Naive thymus-derived CD8-positive, alpha-beta T cell (primary cell): ENCODE data around the gene DUSP11. TPM values are rescaled to one million over a fixed set of nuclear protein-coding genes. Genes with fewer than 3 reads are reported as not detected.

ENCODE experiments used
- ATAC-seq, 2 donors: fragments of 150-1000 bp; cut with Tn5 transposase in 1 of 2; sonication (Bioruptor Pico), chemical (Tn5 transposase) in 1 of 2; 1 replicate in 1 of 2; 2 replicates in 1 of 2; pipeline ENCODE4 v1.10.0; 2021; ENCODE audit warnings: mild to moderate bottlenecking in 2 of 2, moderate library complexity in 2 of 2
- POLR2A ChIA-PET: fragments of 350-600 bp; sonication (Branson Sonifier 250); formaldehyde crosslinking; loops from one replicate; lab custom pipeline; 2021; ENCODE audit warnings: antibody characterized with exemption; lab: Charles Lee
- DNase-seq, 10 donors: peaks; one replicate each; pipeline versions ENCODE4 v3.0.0 to v3.0.0-alpha.2; 2020 to 2022
- H3K27ac Mint-ChIP-seq, 10 donors: one replicate each; pipeline ENCODE4 v1.8.0; 2020 to 2022; ENCODE audit warnings: mild to moderate bottlenecking in 10 of 10, mixed read lengths in 10 of 10, moderate library complexity in 4 of 10, inconsistent platforms in 1 of 10
- H3K27me3 Mint-ChIP-seq, 5 donors: one replicate each; pipeline ENCODE4 v1.8.0; 2021 to 2022; ENCODE audit warnings: mixed read lengths in 5 of 5
- H3K36me3 Mint-ChIP-seq, 3 donors: one replicate each; pipeline ENCODE4 v1.8.0; 2020 to 2022; ENCODE audit warnings: mixed read lengths in 3 of 3, mild to moderate bottlenecking in 2 of 3, inconsistent platforms in 1 of 3
- H3K4me1 Mint-ChIP-seq, 4 donors: one replicate each; pipeline ENCODE4 v1.8.0; 2021 to 2022; ENCODE audit warnings: mixed read lengths in 4 of 4
- H3K4me3 Mint-ChIP-seq, 10 donors: one replicate each; pipeline ENCODE4 v1.8.0; 2020 to 2022; ENCODE audit warnings: mild to moderate bottlenecking in 10 of 10, mixed read lengths in 10 of 10, moderate library complexity in 6 of 10, inconsistent platforms in 1 of 10
- H3K9me3 Mint-ChIP-seq, 9 donors: one replicate each; pipeline ENCODE4 v1.8.0; 2020 to 2022; ENCODE audit warnings: mixed read lengths in 9 of 9, mild to moderate bottlenecking in 3 of 9, inconsistent platforms in 1 of 9, moderate library complexity in 1 of 9
- polyA plus RNA-seq, 3 donors: library from polyadenylated mRNA; unstranded; fragments of 300-500 nt; fragmentation: Illumina TruSeq; gene quantifications; one replicate each; pipeline ENCODE4 v1.2.3, GENCODE V29; 2021
- total RNA-seq, 8 experiments: library from RNA in 2 of 8; stranded (reverse) in 2 of 8; gene quantifications; one replicate each; pipeline ENCODE4 v1.2.3 and lab custom pipeline; 2021 to 2026

The DUSP11 gene
- total RNA-seq (10 to 100 TPM; 48.1 to 48.4 TPM), polyA plus RNA-seq (10 to 100 TPM; 40.2 to 49.6 (median 49.0) TPM), total RNA-seq (lab: John Stamatoyannopoulos, UW) (34.0 to 60.5 (median 44.1) reads per million in 6 experiments)

DNA sequence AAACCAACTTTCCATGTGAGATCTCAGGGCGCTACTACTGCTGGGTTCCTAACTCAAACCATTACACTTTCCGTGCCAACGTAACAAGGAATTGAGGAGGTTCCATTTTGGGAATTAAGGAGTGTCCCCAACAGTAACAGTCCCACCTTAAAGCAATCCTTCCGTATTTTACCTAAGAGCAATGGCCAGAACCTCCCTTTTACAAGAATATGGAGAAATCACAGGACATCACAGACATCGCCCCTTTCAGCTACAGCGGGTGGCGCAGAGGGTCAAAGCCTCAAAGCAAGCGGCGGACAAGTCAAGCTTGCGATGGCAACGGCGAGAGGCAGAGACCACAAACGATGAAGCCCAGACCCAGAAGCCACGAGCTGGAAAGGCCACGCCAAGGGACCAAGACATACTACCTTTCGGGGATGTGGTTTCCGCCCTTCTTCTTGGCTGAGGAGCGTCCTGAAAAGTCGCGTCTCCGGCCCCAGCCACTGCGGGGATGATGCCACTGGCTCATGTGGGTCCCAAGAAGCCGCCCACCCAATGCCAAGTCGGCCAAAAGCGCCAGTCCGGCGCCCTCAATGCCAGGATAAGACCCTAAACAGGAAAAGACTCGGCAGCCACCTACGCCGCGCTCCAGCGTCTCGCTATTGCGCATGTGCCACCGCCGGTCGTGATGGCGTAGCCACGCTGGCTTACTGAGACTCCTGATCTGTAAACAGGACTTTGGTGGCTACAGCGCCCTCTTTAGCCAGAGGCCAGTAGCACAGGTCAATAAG is at the start of gene DUSP11:
DUSP11 (minus strand) TSS at position 637 of the 770 bp plus-strand sequence; CDS start at position 508, 129 bp downstream.
- peaks cover 0 to 2% (median 0%) of the 10 kb centered on the region in 9 donors for H3K9me3 Mint-ChIP-seq
- peak within 1 kb of the TSS; percentile 91 to 100 (median 99) for H3K4me3 Mint-ChIP-seq
- H3K4me1 Mint-ChIP-seq, result peaks cover 6 to 47% (median 31%) of the 10 kb centered on the region in 4 donors
- peak within 1 kb of the TSS; percentile 96 to 99 (median 99) for H3K27ac Mint-ChIP-seq
- peaks cover 0 to 29% (median 14%) of the 10 kb centered on the region in 3 donors for H3K36me3 Mint-ChIP-seq
- DNase-seq, result peak; percentile 92 to 99 (median 96)
- peaks cover 0 to 8% (median 2%) of the 10 kb centered on the region in 5 donors for H3K27me3 Mint-ChIP-seq
- peak; percentile 97 to 98 for ATAC-seq
- POLR2A ChIA-PET, result interaction anchor here (0.7 to 1.2 kb wide), 4 partner anchors 10 to 49 kb away, joined by 3 to 6 read pairs (median 4); partner anchors contain the start of gene TPRKB

DNA sequence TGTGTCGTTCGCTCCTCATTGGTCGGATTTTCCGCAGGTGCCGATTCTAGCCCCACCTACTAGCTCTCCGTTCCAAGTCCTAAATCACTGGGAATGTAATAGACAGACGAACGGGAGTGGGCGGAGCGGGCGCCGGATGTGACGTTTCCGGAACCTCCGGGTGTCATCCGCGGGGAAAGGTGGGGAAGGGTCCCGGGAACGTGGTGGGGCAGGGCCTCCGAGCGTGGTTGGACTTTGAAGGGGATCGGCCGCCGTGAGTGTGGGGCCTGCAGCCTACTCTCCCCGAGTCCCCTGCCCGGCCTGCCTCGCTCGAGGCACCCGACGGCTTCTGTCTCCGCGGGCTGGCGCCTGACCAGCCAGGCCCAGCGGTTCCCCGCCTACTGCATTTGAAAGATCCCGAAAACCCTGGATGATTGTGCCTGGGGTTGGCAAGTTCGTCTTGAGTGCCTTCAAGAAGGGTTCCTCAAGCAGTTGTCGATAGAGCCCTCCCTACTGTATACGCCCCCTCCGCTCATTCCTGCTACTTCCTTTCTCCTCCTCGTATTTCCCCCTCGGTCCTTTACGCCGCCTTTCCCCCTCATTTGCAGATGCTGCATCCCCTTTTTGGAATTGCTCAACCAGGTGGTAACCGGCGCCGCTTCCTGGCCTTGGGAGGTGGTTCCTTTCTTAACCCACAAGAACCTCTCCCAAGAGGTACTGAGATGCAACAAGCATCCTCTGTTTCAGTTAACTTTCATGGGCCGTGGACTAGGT is 49.1 kb upstream of the DUSP11 start, which contains the start of gene STAMBP:
STAMBP (plus strand) TSS at position 144 of the 753 bp plus-strand sequence. CDS start 1,896 bp downstream, outside the sequence.
- peak within 1 kb of the TSS; percentile 90 to 99 (median 96) for H3K4me3 Mint-ChIP-seq
- peaks cover 5 to 30% (median 15%) of the 10 kb centered on the region in 3 donors for H3K36me3 Mint-ChIP-seq
- DNase-seq, result peak; percentile 78 to 96 (median 88)
- peaks cover 37 to 60% (median 51%) of the 10 kb centered on the region in 4 donors for H3K4me1 Mint-ChIP-seq
- H3K9me3 Mint-ChIP-seq, result peaks cover 0 to 4% (median 0%) of the 10 kb centered on the region in 9 donors
- no peaks in the 10 kb centered on the region for H3K27me3 Mint-ChIP-seq
- peak within 1 kb of the TSS; percentile 93 to 99 (median 97) for H3K27ac Mint-ChIP-seq
- ATAC-seq, result peak; percentile 88 to 94
- POLR2A ChIA-PET, result interaction anchor here (0.7 to 1.4 kb wide), 12 partner anchors 49 to 701 kb away, joined by 3 to 10 read pairs (median 4); partner anchors contain the start of genes AUP1, DGUOK, DUSP11 and HTRA2

DNA sequence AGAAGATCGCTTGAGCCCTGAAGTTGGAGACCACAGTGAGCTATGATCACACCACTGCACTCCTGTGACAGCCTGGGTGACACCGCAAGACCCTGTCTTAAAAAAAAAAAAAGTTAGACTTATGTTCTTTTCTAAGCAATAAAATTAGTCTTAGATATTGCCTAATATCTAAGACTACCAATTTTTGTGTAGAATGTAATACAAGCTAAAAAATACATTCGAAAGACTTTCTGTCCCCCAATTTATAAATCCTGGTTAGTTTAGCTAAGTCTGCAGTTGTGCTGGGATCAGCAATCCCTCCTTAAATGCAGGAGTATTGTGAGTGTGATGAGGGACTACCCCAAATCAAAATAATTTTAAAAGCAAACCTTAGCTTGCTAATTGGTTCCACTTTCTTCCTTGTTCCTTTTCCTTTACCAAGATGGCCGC is 48.5 kb upstream of the DUSP11 start:
- Mint-ChIP-seq H3K9me3 (peaks cover 0 to 4% (median 0%) of the 10 kb centered on the region in 9 donors), H3K4me1 (peaks cover 37 to 57% (median 52%) of the 10 kb centered on the region in 4 donors), H3K27ac (peak overlapping the region; percentile 93 to 99 (median 97)), H3K27me3 (no peaks in the 10 kb centered on the region), H3K4me3 (peak overlapping the region; percentile 90 to 99 (median 96)), H3K36me3 (peaks cover 5 to 25% (median 15%) of the 10 kb centered on the region in 3 donors)
- DNase-seq (no peak), ATAC-seq (no peak)
- POLR2A ChIA-PET, result interaction anchor here (0.7 to 1.4 kb wide), 12 partner anchors 49 to 701 kb away, joined by 3 to 10 read pairs (median 4); partner anchors contain the start of genes AUP1, DGUOK, DUSP11 and HTRA2

DNA sequence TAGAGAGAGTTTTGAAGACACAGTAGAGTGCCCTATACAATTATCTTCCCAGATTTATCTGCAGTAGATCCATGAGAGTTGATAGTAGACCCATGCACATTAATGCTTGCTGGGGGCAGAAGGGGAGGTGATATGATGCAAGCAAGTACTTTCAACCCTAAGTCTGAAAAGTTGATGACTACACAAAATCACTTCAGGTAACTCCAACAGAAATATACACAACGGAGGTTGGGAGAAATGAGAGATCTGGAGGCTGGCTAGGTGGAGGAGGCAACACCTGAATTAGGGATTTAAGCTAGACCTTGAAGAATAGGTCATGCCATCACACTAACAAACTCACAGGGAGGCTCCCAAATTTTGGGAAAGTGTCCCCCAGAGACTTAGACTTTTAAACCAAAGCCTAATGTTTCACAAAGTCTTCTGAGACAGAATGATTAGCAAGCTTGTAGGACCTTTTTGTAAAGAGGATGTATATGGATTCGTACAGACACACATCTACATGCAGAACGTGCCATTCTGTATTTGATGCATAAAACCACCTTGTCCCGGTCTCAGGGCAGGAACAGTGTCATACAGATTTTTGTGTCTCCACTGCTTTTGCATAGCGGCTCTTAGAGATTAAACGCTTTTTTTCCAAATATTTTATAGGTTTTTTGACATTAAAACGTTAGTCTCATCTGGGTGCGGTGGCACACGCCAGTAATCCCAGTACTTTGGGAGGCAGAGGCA is 47.9 kb upstream of the DUSP11 start:
- H3K9me3 Mint-ChIP-seq, result peaks cover 0 to 4% (median 0%) of the 10 kb centered on the region in 9 donors
- POLR2A ChIA-PET, result interaction anchor here (0.7 to 1.4 kb wide), 12 partner anchors 48 to 627 kb away, joined by 3 to 10 read pairs (median 4); partner anchors contain the start of genes DGUOK, DUSP11, INO80B and MOB1A
- ATAC-seq (no peak), DNase-seq (no peak)
- peak overlapping the region; percentile 90 to 99 (median 96) for H3K4me3 Mint-ChIP-seq
- H3K27me3 Mint-ChIP-seq, result no peaks in the 10 kb centered on the region
- H3K27ac Mint-ChIP-seq, result peak overlapping the region in 9 of 10 donors; percentile 42 to 99 (median 93)
- H3K36me3 Mint-ChIP-seq, result peaks cover 5 to 21% (median 13%) of the 10 kb centered on the region in 3 donors
- peaks cover 37 to 53% (median 50%) of the 10 kb centered on the region in 4 donors for H3K4me1 Mint-ChIP-seq

DNA sequence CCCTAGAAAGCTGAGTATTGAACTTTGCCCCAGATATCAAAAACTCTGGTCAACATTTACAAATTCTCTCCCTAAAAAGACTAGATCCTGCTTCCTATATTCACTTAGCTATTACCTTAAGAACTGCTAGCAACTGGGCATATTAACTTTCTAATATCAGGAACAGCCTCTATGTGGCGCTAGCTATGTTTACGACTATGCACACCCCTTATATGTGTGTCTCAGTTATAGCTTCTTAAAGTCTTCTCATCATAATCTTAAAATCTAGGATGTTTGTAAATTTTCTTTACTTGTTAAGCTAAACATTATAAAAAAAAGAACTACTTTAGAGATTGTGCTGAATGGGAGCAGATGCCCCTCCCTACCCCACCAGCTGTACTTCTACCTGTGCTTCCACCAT is 47.1 kb upstream of the DUSP11 start:
- H3K27ac Mint-ChIP-seq, result peak overlapping the region in 4 of 10 donors; percentile 70 to 97 (median 82)
- H3K4me3 Mint-ChIP-seq, result peak overlapping the region in 8 of 10 donors; percentile 57 to 96 (median 86)
- POLR2A ChIA-PET, result interaction anchor here (1.2 kb wide), 1 partner anchor 372 kb away, joined by 3 read pairs; the partner anchor contains the start of gene MTHFD2
- ATAC-seq (no peak), DNase-seq (peak in 1 of 10 donors; percentile 13)
- H3K9me3 Mint-ChIP-seq, result no peaks in the 10 kb centered on the region
- H3K4me1 Mint-ChIP-seq, result peaks cover 32 to 48% (median 45%) of the 10 kb centered on the region in 4 donors
- no peaks in the 10 kb centered on the region for H3K27me3 Mint-ChIP-seq
- peaks cover 0 to 13% (median 5%) of the 10 kb centered on the region in 3 donors for H3K36me3 Mint-ChIP-seq

DNA sequence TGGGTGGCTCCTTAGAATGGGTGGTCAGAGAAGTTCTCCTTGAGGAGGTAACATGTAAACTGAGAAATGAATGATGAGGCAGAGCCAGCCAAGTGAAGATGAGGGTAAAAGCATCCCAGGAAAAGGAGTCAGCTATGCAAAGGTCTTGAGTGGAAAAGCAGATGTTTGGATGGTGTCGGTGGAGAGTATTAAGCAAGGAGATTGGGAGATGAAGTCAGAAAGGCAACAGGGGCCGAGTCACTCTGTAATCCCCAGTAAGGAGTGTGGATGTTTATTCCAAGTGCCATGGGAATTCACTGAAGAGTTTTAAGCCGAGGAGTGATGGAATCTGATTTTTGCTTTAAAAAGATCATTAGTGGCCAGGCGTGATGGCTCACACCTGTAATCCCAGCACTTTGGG is 45.5 kb upstream of the DUSP11 start:
- ATAC-seq, result no peak
- POLR2A ChIA-PET, result interaction anchor here (0.6 to 1.1 kb wide), 2 partner anchors 261 to 354 kb away, joined by 3 read pairs; no protein-coding TSS in a partner anchor

DNA sequence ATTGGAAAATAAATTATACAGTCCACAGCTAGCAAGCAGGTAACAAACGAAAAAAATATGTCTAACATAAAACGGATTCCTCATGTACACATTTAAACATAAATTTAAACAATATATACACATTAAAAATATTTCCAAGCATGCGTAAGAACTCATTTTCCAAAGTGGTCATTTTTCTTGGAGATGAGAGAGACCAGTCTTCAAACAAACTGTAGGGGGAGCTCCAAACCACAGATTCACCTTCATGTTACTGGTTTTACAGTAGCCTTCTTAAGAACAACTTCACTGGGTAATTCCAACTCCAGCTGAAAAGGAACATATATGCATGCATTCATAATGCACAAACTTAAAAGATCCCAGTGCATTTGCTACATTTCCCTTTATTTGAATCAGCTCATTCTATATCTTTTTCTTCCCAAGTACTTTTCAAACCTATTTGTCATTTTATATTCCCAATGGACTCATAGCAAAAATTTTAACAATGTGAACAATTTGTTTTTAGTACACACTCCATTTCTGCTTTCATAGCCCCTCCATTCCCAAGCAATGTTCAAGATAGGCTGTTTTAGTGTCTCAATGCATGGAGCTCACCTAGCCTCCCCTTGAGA is 44.1 kb upstream of the DUSP11 start:
- Mint-ChIP-seq H3K4me3 (no peak overlapping the region), H3K4me1 (peaks cover 16 to 25% (median 21%) of the 10 kb centered on the region in 4 donors), H3K9me3 (no peaks in the 10 kb centered on the region), H3K27me3 (peaks cover 0 to 2% (median 0%) of the 10 kb centered on the region in 5 donors), H3K27ac (no peak overlapping the region), H3K36me3 (no peaks in the 10 kb centered on the region)
- POLR2A ChIA-PET, result interaction anchor here (1.1 to 1.6 kb wide), 2 partner anchors 324 to 356 kb away, joined by 3 to 4 read pairs; partner anchors contain the start of gene BOLA3
- DNase-seq (peak in 7 of 10 donors; percentile 33 to 72 (median 63)), ATAC-seq (peak in 1 of 2 donors; percentile 37)

More for the DNA sequence above, 45.5 kb upstream of the DUSP11 start:
- peaks cover 0 to 2% (median 0%) of the 10 kb centered on the region in 5 donors for H3K27me3 Mint-ChIP-seq
- peak overlapping the region in 2 of 10 donors; percentile 2 to 3 for H3K4me3 Mint-ChIP-seq
- no peaks in the 10 kb centered on the region for H3K36me3 Mint-ChIP-seq
- peak overlapping the region in 3 of 10 donors; percentile 15 to 71 (median 40) for H3K27ac Mint-ChIP-seq
- DNase-seq, result no peak
- peaks cover 26 to 38% (median 35%) of the 10 kb centered on the region in 4 donors for H3K4me1 Mint-ChIP-seq
- H3K9me3 Mint-ChIP-seq, result no peaks in the 10 kb centered on the region

DNA sequence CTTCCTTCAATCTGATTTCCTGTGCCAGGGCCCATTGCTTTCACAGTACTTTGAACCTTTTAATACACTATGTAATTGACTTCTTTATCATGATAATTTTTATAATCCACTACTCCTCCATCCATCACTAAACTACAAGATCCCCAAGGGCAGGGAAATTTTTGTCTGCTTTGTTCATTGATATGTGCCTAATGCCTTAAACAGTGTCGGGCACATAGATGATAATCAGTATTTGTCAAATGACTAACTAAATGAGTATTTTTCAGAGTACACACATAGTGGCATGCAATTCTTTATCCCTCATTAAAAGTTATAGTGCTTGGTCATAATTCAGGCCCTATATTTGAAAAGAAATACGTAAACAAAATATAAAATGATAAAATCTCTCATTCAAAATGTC is 43.5 kb upstream of the DUSP11 start:
- no peaks in the 10 kb centered on the region for H3K36me3 Mint-ChIP-seq
- no peaks in the 10 kb centered on the region for H3K9me3 Mint-ChIP-seq
- no peak overlapping the region for H3K4me3 Mint-ChIP-seq
- ATAC-seq, result no peak
- peaks cover 0 to 2% (median 0%) of the 10 kb centered on the region in 5 donors for H3K27me3 Mint-ChIP-seq
- H3K27ac Mint-ChIP-seq, result peak overlapping the region in 2 of 10 donors; percentile 44 to 61
- H3K4me1 Mint-ChIP-seq, result peaks cover 12 to 21% (median 15%) of the 10 kb centered on the region in 4 donors
- no peak for DNase-seq
- POLR2A ChIA-PET, result interaction anchor here (1.6 kb wide), 1 partner anchor 325 kb away, joined by 4 read pairs; the partner anchor contains the start of gene BOLA3

DNA sequence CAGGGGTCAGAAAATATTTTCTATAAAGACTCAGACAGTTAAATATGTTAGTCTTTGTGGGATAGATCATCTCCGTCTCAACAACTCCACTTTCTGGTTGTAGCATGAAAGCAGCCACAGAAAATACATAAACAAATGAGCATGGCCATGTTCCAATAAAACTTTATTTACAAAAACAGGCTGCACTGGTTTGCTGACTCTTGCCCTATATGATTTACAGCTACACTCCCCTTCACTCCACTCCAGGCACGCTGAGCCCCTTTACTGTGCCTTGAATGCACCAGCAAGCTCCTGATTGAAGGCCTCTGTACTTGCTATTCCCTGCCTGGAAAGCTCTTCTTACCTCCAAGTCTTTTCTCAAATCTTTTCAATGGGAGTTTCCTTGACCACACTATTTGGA is 43.1 kb upstream of the DUSP11 start:
- ATAC-seq, result no peak
- Mint-ChIP-seq H3K4me1 (peaks cover 11 to 18% (median 13%) of the 10 kb centered on the region in 4 donors), H3K27me3 (peaks cover 0 to 2% (median 0%) of the 10 kb centered on the region in 5 donors), H3K27ac (peak overlapping the region in 2 of 10 donors; percentile 44 to 61), H3K4me3 (no peak overlapping the region), H3K36me3 (no peaks in the 10 kb centered on the region), H3K9me3 (no peaks in the 10 kb centered on the region)
- POLR2A ChIA-PET, result interaction anchor here (0.6 kb wide), 1 partner anchor 356 kb away, joined by 3 read pairs; no protein-coding TSS in a partner anchor
- no peak for DNase-seq

DNA sequence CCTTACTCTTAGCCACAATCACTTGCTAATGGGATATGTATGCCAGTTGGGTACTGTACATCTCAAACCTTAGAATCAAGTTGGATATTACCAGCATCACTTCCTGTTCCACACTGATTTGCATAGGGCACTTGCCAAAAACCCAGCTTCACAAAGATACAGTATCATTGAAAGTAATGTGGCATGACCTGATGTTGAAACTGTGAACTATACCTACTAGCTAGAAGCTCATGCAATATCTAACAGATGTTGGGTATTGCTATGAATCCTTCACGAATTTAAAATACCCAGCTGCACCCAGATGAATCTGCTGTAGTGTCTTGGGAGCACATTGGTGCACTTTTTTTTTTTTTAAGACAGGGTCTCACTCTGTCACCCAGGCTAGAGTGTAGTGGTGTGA is 42.4 kb upstream of the DUSP11 start:
- DNase-seq, result no peak
- H3K27me3 Mint-ChIP-seq, result peaks cover 0 to 2% (median 0%) of the 10 kb centered on the region in 5 donors
- H3K9me3 Mint-ChIP-seq, result no peaks in the 10 kb centered on the region
- no peak for ATAC-seq
- H3K27ac Mint-ChIP-seq, result no peak overlapping the region
- POLR2A ChIA-PET, result interaction anchor here (0.6 kb wide), 1 partner anchor 357 kb away, joined by 3 read pairs; no protein-coding TSS in a partner anchor
- no peaks in the 10 kb centered on the region for H3K36me3 Mint-ChIP-seq
- H3K4me3 Mint-ChIP-seq, result no peak overlapping the region
- peaks cover 4 to 11% (median 7%) of the 10 kb centered on the region in 4 donors for H3K4me1 Mint-ChIP-seq
